T follicular helper cell (primary cell): ENCODE results near the gene ROBO4.

Experiments
- DNase-seq: peaks from one replicate; pipeline ENCODE4 v3.0.0-alpha.2; 2020; ENCODE audit warnings: low read depth

ROBO4 gene

DNA sequence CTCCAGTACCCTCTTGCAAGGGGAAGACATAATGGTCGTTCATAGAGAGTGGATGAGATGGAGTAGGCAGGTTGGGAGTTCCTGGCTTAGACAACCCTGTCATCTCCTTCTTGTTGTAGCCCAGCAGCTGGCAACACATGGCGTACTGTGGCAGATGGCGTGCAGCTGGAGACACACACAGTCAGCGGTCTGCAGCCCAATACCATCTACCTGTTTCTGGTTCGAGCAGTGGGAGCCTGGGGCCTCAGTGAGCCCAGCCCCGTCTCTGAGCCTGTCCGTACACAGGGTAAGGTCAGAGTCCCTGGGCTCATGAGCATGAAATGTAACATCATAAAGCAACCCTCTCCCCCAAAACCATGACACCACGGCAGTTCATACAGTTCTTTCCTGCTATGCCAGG lies 23.7 kb downstream of the ROBO4 start:
- DNase-seq, result no peak

DNA sequence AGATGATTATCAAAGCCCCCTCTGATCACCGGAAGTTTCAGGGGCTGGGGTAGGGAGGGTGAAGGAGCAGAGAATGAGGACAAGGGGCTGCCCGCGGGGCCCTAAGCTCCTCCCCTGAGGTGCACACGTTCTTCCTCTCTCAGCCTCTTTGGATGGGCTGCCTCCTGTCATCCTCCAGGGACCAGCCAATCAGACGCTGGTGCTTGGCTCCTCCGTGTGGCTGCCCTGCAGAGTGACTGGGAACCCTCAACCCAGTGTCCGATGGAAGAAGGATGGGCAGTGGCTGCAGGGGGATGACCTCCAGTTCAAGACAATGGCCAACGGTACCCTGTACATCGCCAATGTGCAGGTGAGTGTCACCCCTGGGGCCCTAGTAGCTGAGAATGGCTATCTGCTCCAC lies 24.9 kb downstream of the ROBO4 start:
- DNase-seq, result no peak

DNA sequence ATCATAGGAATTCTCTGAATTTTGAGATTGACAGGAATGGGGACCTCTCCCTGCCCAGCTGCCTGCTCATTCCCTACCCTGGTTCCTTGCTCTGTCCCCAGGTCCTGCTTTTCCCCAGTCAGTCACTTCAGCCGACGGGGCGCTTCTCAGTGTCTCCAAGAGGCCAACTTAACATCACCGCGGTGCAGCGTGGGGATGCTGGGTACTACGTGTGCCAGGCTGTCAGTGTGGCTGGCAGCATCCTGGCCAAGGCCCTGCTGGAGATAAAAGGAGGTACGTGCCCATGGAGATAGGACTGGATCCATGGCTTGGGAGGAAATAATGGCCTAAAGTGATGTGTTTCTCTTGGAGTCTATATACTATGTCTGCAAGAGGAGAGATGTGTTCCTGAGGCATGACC lies 25.4 kb downstream of the ROBO4 start:
- no peak for DNase-seq

DNA sequence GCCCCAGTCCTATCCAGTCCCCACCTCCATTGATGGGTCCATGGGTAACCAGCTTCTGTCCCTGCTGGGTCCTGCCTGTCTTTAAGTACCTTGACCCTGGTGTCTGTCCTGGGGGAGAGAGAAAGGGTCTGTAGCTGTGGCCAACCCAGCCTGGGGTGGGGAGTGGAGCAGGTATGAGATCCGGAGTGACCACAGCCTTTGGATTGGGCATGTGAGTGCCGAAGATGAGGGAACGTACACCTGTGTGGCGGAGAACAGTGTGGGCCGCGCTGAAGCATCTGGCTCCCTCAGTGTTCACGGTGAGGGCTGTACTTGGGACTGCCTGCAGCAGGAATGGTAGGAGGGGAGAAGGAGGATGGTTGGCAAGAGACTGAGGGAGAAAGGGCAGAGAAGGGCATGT lies 27.2 kb downstream of the ROBO4 start:
- no peak for DNase-seq

DNA sequence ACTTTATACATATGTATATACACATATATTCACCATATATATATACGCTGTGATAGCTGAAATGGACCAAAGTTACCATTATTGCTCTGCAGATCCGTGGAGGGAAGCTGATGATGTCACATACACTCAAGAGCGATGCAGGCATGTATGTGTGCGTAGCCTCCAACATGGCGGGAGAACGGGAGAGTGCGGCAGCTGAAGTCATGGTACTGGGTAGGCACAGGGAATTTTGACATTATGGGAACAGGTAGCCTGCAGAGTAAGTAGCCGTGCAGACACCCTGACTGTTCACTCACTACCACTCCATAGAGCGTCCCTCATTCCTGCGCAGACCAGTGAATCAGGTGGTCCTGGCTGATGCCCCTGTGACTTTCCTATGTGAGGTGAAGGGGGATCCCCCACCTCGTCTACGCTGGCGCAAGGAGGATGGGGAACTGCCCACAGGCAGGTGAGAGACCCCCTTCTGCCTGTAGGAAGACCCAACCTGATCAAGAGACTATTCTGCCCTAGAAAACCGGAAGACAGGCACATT lies 27.7 kb downstream of the ROBO4 start:
- no peak for DNase-seq

DNA sequence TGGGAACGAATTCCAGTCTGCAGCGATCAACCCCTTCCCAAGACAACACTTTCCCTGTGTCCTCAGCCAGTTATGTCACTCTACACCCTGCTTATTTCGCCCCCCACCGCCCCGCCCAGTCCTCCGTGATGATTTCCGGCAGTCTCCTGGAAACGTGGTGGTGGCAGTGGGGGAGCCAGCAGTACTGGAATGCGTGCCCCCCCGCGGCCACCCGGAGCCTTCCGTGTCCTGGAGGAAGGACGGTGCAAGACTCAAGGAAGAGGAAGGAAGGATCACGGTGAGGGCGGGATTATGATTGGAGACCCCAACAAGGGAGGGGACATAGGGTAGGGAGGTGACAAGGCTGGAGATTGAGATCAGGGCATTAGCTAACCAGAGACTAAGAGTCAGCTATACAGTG lies 28.3 kb downstream of the ROBO4 start:
- no peak for DNase-seq

DNA sequence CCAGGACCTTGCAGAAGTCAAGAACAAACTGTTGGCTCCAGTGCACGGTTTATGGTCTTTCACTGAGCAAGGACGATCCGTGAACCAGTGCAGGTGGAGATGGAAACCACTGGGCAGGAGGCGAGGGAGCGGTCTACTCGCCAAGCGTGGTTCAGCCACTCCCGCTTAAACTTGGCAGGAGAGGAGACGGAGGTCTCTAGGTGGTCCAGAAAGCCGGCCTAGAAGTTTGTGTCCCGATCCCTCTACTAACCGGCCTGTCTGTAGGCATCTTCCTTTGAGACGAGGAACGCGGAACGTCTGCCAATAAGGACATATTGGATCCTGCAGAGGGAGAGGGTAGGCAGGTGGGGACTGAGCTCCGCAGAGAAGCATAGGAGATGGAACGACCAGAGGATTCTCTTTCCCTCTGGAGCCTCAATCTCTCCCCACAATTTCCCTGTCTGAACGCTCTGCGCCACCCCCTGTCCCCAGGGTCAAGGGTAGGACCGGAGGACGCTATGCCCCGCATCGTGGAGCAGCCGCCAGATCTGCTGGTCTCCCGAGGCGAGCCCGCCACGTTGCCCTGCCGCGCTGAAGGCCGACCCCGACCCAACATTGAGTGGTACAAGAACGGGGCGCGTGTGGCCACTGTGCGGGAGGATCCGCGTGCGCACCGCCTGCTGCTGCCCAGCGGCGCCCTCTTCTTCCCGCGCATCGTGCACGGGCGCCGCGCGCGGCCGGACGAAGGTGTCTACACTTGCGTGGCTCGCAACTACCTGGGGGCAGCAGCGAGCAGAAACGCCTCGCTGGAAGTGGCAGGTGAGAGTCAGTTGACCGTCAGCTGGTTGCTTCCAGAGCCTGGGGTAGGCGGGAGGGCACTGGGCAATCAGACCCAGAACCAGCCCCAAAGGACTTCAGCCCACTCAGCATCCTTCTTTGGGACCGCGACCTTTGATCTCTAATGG lies 29.1 kb downstream of the ROBO4 start:
- no peak for DNase-seq

DNA sequence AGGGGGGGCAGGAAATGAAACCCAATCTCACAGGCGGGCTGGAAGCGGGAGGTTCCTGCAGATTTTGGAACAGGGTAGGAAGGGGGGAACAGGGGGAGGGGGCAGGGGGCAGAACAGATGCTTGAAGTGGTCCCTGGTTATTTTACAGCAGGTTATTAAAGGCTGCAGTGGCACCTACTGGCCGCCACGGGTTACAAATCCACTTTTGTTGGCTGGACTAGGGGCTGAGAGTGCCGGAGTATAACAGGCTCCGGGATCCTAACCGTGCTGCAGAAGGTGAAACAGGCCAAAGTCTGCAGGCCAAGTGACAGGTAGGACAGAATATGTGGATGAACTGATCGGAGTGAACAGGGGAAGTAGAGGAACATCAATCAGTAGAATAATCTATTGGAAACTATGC lies 30.0 kb downstream of the ROBO4 start:
- no peak for DNase-seq

DNA sequence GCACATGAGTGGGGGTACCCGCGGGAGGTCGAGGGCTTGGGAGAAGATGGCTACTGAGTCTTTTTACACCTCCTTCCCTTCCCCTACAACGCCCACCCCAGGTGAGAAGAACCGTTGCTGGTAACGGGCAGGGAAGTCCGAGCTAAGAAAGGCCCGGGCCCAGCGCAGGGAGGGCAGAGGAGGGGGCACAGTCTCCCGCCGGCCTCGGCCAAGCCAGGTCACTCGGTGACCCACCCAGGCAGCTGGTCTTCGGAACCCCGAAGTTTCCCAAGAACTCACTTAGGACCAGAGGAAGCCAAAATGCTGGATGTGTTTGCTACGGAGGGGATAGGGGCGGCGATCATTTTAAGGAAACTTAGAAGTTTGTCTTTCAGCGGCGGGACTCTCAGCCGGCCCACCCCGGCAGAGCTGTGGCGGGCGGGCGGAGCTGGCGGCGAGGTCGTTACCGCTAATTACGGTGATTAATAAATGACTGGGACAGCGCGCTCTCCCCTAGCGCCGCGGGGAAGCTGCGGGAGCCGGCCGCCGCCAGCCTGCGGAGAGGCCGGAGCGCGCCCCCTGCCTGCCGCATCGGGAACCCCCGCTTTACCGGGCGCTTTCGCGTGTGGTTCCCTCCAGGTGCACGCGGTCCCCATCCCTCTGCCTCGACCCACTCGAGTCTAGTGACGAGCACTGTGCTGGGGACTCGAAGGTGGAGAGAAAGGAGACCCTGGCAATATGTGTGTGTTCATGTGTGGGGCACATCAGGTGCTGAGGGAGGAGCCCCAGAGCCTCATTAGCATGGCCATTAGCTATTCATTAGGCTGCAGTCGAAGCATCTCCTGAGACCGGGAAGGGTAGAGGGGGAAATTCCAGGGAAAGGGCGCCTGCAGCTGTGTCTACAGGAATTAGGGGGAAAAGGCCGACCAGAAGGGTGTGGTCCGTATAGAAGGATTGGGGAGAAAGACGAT lies 31.5 kb downstream of the ROBO4 start:
- DNase-seq, result peak; percentile 21

DNA sequence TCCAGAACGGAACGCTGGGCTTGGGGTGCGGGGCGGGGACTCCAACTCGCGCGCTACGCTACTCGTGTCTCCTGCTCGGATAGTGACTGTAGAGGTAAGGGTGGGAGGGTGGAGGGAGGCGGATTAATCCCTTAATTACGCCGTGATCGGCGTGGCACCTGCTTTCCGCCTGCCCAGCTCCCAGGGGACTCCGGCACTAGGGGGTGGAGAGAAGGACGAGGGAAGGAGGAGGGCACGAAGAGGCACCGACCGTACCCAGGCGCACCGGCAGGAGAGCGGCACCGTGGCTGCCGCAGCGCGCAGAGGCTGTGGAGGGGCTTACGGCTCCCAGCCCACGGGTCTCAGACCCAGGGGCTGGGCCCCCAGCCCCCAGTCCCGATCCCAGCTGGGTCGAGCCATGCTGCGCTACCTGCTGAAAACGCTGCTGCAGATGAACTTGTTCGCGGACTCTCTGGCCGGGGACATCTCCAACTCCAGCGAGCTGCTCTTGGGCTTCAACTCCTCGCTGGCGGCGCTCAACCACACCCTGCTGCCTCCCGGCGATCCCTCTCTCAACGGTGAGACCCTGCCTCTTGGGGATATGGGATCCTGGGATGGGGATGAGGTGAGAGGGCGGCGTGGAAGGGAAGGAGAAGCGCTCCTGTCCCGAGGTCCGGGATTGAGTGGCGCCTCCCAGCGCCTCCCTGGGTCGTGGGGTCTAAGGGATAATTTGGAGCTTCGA lies 32.3 kb downstream of the ROBO4 start, which contains the start of gene ROBO3:
ROBO3 (plus strand) TSS at position 252 of the 721 bp plus-strand sequence; CDS start at position 398, 146 bp downstream.
- DNase-seq, result no peak

DNA sequence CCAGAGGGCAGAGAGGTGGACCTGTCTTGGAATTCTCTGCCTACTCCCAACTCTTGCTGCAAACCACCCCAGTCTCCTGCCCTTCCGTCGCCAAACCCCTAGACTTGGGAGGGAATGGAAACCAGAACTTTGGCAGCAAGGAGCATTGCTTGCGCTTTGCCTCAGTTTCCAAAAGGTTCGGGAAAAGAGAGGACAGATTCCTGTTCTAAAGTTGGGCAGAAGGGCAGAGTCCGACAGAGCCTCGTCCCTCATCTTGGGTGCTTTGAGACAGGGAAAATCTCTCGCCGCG lies 32.8 kb downstream of the ROBO4 start:
- no peak for DNase-seq

DNA sequence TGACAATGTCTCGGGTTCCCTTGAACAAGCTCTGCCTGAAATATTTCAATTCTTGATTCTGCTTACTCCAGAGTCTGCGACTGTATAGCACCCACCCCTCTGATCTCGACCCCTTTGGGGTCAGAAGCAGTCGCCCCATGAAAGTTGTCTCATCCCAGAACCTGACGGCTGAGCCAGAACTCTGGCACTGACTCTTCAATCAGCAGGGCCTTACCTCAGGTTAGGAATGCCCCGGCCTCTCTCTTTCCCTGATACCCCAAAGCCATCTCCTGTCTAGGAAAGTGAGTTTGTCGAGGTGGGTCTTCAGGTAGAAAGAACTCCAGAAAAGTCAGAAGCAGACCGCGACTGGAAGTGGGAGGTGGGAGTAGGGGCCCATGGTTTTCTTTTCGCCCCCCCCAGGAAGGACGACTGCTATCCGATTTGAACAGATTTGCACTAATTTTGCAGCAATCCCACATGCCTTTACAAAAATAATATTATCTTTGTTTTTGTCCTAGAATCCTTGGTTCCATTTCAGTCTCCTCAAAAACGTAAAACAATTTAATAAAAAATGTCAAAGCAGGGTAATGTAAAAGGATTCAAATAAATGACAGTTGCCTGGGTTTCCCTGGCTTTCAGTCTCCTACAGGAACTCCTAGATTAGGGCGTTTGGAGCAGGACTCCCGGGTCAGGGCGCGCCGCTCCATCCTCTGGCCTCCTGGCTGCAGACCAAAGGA lies 33.3 kb downstream of the ROBO4 start:
- DNase-seq, result no peak

DNA sequence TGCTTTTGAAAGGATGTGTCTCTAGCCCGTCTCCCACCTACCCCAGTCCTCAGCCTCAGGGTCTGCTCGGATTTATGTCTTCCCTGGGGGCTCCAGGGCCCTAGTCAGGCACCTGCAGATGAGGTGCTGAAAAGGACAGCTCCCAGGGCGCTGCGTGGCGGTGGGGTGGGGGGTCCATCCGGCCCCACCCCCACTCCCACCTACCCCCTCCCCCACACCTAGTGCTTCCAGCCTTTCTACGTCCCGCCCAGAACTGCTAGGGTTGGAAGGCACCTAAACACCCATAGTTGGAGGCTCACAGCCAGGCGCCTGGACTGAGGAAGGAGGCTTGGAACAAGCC lies 33.9 kb downstream of the ROBO4 start:
- no peak for DNase-seq

DNA sequence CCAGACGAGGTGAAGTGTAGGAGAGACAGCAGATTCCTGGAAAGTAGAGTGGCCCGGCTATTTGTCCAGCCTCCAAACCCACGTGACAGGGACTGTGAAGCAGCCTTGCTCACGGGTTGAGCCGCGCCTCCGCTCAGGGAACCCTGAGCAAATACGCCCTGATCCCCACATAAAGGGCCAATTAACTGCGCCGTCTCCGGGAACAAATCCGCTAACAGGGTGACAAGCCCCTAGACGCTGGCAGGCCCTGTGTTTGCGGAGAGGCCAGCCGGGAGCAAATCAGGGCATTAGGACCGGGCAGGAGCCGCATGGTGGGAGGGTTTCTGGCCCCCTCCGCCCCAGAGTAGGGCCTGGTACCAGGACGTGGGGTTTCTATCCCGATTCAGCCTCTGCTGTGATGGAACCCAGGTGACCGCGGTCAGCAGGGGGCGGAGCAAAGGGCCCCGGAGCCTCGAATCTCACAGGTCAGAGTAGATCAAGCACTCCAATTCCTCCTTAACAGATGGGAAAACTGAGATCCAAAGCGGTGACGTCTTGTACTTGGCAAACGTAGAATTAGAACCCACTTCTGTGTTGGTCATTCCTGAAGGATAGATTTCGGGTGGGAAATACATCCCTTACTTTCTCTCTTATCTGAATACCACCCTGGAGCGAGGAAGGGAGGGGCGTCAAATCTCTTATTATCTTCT lies 34.4 kb downstream of the ROBO4 start:
- DNase-seq, result no peak

DNA sequence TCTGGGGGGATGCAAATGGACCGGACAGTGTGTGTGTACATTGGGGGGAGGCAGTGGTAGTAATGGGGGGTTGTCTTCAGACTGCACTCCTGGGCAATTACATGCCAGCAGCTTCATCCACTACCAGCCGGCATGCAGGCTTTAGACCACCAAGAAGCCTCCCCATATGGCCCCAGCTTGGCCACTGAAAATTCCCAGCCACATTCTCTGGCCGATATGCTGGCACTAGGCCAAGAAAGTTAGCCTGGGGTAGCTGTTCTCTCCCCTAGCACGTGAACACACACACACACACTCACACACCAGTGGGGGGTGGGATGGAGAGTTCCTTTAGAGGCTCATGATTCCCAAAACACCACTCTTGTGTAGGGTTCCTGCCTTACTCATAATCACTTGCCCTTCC lies 36.0 kb downstream of the ROBO4 start:
- no peak for DNase-seq

DNA sequence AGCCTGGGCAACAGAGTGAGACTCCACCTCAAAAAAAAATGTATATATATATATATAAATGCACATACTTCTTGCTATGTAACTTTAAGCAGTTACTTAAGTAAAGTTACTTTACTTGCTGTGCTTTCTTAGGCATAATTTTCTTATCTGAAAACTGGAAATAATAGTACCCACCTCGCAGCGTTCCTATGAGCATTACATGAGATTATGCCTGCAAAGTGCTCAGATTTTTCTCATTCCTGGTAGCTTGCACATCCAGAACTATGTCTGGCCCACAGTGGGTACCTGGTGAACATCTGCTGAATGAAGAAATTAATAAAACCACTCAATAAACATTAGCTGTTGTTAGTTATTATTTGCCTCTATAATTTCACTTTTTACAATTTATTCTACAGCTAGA lies 38.5 kb downstream of the ROBO4 start:
- DNase-seq, result no peak

DNA sequence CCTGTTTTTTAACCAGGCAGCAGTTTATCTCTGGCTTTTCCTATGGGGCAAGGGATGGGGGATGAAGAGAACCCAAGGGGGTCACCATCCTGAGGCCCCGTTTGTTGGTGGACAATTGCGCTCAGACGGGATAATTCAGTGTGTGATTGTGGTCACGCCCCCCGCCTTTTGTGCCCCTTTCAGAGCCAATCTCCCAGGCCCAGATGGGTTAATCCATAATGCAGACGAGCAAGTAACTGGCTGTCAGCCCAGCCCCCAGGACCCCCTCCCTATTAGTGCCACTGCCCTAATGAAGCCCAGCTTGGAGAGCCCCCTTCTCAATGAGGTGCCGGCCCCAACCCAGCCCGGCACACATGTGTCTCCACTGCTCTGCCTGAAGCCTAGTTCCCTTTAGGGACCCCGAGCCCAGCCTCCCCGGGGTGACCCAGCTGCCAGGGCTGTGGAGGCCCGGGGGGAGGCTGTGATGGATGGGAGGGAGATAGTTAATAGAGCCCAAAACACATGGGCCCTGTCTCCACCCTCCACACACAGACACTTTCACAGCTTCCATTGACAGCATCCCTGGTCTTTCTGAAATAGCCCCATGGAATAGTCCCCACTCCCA lies 51.5 kb downstream of the ROBO4 start:
- no peak for DNase-seq

DNA sequence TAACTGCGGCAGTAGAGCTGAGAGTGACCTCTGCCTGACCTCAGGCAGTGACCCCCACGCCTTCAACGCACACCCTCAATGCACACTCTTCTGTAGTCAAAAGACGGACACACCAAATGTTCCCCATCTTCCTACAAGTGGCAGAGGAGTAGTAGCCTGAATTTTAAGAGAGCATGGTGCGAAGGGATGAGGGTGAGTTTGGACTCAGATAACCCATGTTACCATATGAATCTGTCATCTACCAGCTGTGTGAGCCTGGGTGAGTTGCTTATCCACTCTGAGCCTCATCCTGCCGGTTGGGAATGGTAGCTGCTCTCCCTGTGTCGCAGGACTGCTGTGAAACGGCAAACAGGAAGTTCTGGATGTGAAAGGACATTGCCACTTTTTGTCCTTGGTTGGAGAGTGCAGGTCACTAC lies 53.0 kb downstream of the ROBO4 start:
- DNase-seq, result no peak

DNA sequence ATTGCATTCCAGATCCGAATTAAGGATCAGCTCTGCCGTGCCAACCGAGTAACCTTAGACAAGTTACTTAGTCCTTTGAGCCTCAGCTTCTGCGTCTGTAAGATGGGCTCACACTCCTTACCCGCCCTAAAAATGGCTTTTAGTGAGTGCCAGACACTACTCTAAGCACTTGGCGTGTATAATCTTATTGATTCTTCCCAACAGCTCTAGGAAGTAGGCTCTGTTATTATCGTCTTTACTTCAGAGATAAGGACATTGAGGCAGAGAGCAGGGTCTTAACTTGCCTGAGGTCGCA lies 54.1 kb downstream of the ROBO4 start:
- DNase-seq, result no peak

DNA sequence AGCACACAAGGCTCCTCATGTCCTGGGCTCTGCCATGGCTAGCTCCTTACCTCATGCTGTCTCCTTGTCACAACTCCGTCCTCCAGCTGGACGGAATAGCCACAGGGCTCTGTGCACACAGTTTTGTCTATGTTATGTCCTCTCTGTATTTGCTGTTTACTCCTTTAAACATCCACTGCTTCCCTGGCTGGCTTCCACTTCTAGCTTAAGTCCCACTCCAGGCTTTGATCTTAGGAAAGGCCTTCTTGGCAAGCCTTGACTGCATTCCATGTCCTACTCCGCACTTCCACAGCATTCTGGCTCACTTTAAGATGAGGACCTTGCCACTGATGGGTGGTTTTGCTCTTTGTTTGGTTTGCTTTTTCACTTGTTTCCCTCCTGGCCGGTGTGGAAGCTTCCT lies 55.4 kb downstream of the ROBO4 start:
- no peak for DNase-seq

DNA sequence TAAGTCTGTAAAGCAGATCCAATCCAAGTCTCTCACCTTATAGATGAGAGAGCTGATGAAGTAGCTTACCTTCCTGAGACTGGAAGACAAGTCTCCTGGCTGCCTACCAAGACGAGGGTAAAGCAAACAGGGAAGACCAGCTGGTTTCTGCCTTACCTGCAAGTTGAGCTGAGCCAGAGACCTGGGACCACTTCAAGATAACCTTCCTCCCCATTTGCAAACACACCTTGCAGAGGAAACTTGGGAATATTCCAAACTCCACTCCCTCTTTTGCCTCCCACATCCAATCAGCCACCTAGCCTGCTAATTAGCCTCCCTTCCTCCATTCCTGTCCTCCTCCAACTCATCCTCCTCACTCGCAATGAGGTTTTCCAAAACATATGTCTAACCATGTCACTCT lies 55.8 kb downstream of the ROBO4 start:
- DNase-seq, result no peak
